Thoracic aorta (tissue), 2 donors: Measurements from ENCODE around the gene KRTAP10-2. TPM values are rescaled to one million over a fixed set of nuclear protein-coding genes. Genes with fewer than 3 reads are reported as not detected.

ENCODE experiments used
- ATAC-seq: fragments of 150-250 bp; one replicate; pipeline ENCODE4 v1.8.0; 2017; ENCODE audit warnings: low read depth; ENCODE audit not compliant: insufficient number of reproducible peaks, low FRiP score
- DNase-seq: peaks from one replicate; pipeline ENCODE4 v3.0.0-alpha.2; 2020; ENCODE audit warnings: low spot score
- H3K27ac ChIP-seq, 2 donors: fragments of 200-600 bp; sonication (generic); 1 replicate in 1 of 2; 2 replicates in 1 of 2; pipeline ENCODE4 v1.5.1; 2016; ENCODE audit warnings: mild to moderate bottlenecking in 2 of 2, moderate library complexity in 2 of 2
- H3K27me3 ChIP-seq: fragments of 200-600 bp; sonication (generic); replicated peaks from 2 replicates; pipeline ENCODE4 v1.6.0; 2016; ENCODE audit warnings: mild to moderate bottlenecking; ENCODE audit not compliant: insufficient read depth
- H3K36me3 ChIP-seq: fragments of 200-600 bp; sonication (generic); one replicate; pipeline ENCODE4 v1.5.1; 2016
- H3K4me1 ChIP-seq, 2 donors: fragments of 200-600 bp; sonication (generic); 1 replicate in 1 of 2; 2 replicates in 1 of 2; pipeline versions ENCODE4 v1.5.1 to v1.6.0; 2016; ENCODE audit warnings: low read depth in 2 of 2, mild to moderate bottlenecking in 1 of 2; ENCODE audit not compliant: control insufficient read depth in 1 of 2
- H3K4me3 ChIP-seq: fragments of 200-600 bp; sonication (generic); 2 replicates; pipeline ENCODE4 v1.5.1; 2016; ENCODE audit warnings: mild to moderate bottlenecking
- H3K9me3 ChIP-seq: fragments of 200-600 bp; sonication (generic); 2 replicates; pipeline ENCODE4 v1.5.1; 2016
- total RNA-seq, 2 donors: library from RNA; depleted of rRNA; stranded (reverse); fragments of >200 nt; gene quantifications; one replicate each; pipeline versions ENCODE4 v1.1.0 to v1.2.3, GENCODE V29; 2016
- TF ChIP-seq, protein P1 (sequence below): fragments of 200-600 bp; sonication (generic); IDR thresholded peaks from one replicate; pipeline ENCODE4 v1.5.1; 2019; ENCODE audit warnings: antibody characterized with exemption

KRTAP10-2 gene
- total RNA-seq, 2 donors from 2014 or later = not detected

DNA sequence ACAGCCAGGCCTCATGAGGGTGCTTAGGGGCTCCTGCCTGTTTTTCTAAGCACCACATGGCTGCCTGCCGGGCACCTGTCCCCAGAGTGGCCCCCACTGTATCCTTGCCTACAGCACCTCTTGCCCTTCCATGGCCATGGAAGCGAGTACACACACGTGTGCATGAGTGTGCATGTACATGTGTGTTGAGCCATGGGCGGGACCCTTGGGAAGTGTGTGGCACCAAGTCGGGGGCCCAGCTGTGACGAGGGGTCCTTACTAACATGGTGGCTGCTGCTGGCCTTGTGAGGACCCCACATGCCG is 37.1 kb downstream of the KRTAP10-2 start:
- ATAC-seq (no peak), DNase-seq (no peak)
- TF ChIP-seq, protein P1, sequence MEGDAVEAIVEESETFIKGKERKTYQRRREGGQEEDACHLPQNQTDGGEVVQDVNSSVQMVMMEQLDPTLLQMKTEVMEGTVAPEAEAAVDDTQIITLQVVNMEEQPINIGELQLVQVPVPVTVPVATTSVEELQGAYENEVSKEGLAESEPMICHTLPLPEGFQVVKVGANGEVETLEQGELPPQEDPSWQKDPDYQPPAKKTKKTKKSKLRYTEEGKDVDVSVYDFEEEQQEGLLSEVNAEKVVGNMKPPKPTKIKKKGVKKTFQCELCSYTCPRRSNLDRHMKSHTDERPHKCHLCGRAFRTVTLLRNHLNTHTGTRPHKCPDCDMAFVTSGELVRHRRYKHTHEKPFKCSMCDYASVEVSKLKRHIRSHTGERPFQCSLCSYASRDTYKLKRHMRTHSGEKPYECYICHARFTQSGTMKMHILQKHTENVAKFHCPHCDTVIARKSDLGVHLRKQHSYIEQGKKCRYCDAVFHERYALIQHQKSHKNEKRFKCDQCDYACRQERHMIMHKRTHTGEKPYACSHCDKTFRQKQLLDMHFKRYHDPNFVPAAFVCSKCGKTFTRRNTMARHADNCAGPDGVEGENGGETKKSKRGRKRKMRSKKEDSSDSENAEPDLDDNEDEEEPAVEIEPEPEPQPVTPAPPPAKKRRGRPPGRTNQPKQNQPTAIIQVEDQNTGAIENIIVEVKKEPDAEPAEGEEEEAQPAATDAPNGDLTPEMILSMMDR = no peak
- H3K4me1 ChIP-seq = peaks cover 0 to 6% of the 10 kb centered on the region in 2 donors
- H3K4me3 ChIP-seq = no peak overlapping the region
- no peaks in the 10 kb centered on the region for H3K27me3 ChIP-seq
- H3K9me3 ChIP-seq = no peaks in the 10 kb centered on the region
- no peak overlapping the region for H3K27ac ChIP-seq
- H3K36me3 ChIP-seq = no peaks in the 10 kb centered on the region

DNA sequence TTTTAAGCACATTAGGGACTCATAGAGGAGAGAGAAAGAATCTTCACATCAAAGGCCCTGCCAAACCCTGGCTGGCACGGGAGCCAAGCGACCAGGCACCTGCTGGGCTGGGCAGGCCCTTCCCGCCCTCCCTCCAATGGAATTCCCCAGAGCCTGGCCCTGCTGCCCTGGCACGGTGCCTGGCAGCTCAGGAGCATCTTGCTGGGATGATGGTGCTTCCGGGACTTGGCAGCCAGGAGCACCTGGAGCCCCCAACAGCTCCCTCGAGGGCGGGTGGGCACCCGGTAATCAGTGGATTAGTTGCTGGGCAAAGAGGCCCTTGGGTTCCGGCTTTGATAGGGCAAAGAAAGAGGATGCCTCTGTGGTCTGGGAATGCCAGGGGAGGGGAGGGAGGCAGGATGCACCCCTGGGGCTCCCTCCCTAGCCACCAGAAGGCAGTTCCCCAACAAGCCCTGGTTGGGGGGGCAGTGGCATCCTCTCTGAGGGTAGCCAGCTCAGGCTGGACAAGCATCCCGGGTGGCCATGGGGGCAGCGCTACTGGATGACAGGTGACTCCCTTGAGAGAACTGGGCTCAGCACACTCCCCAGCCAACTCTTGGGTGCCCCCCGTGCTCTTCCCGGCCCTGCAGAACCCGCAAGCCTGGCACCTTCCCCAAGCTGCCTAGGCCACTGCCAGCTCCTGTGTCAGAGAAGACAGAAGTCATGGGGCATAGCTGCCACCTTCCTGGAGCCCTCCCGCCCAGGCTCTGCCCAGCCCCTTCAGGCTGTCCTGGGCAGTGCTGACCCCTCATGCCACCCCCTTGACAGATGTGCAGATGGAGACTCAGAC is 37.7 kb downstream of the KRTAP10-2 start:
- Histone ChIP-seq H3K9me3 (no peaks in the 10 kb centered on the region), H3K27me3 (no peaks in the 10 kb centered on the region), H3K27ac (no peak overlapping the region), H3K4me1 (peaks cover 0 to 6% of the 10 kb centered on the region in 2 donors), H3K4me3 (no peak overlapping the region), H3K36me3 (no peaks in the 10 kb centered on the region)
- ATAC-seq (no peak), DNase-seq (no peak)
- TF ChIP-seq, protein P1 = no peak

DNA sequence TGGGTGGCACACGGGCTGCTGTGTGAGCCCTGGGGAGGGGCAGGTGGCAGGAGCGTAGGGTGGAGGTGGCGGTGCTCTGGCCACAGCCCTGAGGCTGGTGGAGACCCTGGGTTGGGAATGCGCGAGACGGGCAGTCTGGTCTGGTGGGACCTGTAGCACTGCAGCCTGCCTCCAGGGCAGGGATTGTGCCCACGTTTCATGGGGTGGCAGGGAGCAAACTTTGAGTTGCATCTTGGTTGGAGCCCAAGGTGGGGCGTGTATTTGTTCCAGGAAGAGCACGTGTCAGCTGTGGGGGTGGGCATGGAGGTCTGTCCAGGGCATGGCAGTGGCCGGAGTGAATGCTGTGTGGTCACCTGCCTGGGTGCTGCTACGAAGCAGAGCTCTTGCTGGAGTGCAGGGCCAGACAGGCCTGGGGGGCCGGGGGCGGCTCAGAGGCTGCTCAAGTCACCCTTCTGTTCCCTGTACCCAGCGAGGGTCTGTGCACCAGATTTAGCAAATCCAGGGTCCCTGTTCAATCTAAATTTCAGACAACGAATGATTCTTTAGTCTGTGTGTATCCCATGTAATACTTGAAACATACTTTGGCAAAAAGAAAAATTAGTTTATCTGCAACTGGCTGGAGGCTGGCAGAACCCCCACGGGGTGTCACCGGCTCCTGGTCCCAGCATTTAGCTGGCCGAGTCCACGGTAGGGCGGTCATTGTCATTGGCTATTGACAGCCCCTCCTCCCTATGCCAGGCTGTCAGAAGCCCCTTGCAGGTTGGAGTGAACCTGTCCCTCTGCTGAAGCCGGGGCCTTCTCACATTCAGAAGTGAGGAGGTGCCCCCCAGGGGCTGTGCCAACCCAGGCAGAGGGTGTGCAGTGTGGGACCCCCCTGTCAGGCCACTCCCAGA is 38.6 kb downstream of the KRTAP10-2 start:
- Histone ChIP-seq H3K9me3 (no peaks in the 10 kb centered on the region), H3K4me3 (no peak overlapping the region), H3K27me3 (no peaks in the 10 kb centered on the region), H3K27ac (no peak overlapping the region), H3K36me3 (no peaks in the 10 kb centered on the region), H3K4me1 (peaks cover 0 to 6% of the 10 kb centered on the region in 2 donors)
- TF ChIP-seq, protein P1 = no peak
- ATAC-seq = no peak
- no peak for DNase-seq

DNA sequence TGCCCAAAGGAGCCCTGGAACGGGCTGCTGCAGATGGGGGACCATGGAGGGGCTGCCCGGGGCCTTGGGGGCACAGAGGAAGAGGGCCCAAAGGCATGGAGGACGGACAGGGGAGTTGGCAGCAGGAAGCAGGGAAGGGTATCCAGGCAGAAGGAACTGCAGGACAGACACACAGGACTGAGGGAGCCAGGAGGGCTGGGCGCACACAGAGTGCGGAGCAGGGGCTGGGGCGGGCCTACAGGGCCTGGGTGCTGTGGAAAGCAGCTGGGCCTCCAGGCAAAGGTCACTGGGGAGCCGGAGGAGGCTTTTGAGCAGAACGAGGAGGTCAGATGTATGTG is 39.4 kb downstream of the KRTAP10-2 start:
- H3K27me3 ChIP-seq = no peaks in the 10 kb centered on the region
- no peaks in the 10 kb centered on the region for H3K36me3 ChIP-seq
- no peak for DNase-seq
- no peak overlapping the region for H3K27ac ChIP-seq
- H3K4me1 ChIP-seq = peaks cover 0 to 6% of the 10 kb centered on the region in 2 donors
- ATAC-seq = no peak
- no peak overlapping the region for H3K4me3 ChIP-seq
- TF ChIP-seq, protein P1 = no peak
- H3K9me3 ChIP-seq = no peaks in the 10 kb centered on the region

DNA sequence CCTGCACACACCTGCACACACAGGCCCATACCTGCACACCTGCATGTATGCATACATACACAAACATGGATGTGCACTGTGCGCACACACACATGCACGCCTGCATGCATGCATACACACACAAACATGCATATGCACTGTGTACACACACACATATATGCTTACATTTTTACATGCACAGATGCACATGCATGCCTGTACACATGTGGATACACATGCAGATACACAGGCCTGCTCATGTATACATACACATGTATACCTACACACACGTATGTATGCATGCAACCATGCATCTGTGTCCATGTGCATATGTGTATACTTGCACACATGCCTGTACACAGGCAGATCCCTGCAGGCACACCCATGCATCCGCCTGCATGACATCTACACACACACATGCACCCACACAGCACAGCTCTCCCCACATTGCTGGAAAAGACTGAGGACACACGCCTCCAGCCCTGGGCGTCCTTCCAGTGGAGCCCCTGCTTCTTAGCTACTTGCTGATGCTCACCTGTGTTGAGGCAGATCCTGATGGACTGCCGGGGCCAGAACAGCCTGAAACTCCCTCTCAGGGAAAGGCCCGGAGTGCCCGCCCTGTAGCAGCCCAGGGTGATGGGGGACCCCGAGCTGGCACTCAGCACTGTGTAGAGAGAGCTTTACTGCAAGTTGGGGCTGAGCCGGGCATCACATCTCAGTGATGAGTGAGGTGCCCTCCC is 39.9 kb downstream of the KRTAP10-2 start:
- H3K9me3 ChIP-seq = no peaks in the 10 kb centered on the region

More for the DNA sequence above, 39.9 kb downstream of the KRTAP10-2 start:
- DNase-seq (no peak), ATAC-seq (no peak)
- TF ChIP-seq, protein P1 = no peak
- H3K4me1 ChIP-seq = peaks cover 0 to 6% of the 10 kb centered on the region in 2 donors
- no peak overlapping the region for H3K27ac ChIP-seq
- H3K4me3 ChIP-seq = no peak overlapping the region
- no peaks in the 10 kb centered on the region for H3K36me3 ChIP-seq
- H3K27me3 ChIP-seq = no peaks in the 10 kb centered on the region
